GM20000 (cell line): Measurements from ENCODE around the gene SNN.

Source experiments
- DNase-seq: peaks from one replicate; pipeline ENCODE4 v3.0.0; 2012; ENCODE audit warnings: low spot score
- TF ChIP-seq, protein P1 (sequence below): IDR thresholded peaks from 2 replicates; pipeline ENCODE4 v1.5.1; 2012; ENCODE audit warnings: mild to moderate bottlenecking, control low read depth; ENCODE audit errors: extremely low read depth, missing control alignments

Gene SNN

DNA sequence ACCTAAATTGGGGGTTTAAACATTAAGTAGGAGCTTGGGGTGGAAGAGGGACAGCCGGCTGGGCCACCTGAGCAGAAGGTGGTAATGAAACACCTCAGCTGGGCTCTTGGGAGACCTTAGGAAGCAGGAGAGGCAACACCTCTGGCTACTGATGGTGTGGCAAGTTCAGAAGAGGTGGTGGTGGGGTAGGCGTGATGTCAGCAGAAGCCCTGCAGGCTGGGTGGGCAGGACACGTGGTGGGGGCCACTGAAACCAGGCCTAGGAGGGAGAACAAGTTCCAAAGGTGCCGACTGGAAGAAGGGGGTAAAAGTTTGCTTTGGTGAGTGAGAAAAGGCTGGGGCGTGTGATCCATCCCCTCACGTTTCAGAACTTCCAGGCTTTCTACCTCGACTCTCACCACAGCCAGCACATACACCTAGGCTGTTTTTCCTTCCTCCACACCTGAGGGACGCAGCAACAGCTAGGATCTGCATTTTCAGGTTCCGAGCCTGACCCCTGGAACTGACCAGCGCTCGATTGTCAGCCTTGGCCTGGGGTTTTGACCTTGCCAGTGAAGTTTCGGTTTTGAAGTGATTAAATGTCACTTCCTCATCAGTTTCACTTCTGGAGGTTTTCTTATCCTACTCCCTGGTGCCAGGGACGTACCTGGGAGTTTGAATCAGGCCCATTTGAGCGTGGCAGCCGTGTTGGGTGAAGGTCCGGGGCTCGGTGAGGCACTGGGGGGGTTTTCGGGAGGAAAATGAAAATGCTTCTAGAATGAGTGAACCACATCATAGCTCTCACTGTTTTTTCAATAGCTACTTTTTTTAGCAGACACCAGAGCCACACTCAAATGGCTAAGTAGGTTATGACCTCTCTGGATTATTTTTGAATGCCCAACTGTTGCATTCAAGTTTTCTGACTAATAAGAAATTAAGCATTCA is 10.0 kb downstream of the SNN start:
- TF ChIP-seq, protein P1, sequence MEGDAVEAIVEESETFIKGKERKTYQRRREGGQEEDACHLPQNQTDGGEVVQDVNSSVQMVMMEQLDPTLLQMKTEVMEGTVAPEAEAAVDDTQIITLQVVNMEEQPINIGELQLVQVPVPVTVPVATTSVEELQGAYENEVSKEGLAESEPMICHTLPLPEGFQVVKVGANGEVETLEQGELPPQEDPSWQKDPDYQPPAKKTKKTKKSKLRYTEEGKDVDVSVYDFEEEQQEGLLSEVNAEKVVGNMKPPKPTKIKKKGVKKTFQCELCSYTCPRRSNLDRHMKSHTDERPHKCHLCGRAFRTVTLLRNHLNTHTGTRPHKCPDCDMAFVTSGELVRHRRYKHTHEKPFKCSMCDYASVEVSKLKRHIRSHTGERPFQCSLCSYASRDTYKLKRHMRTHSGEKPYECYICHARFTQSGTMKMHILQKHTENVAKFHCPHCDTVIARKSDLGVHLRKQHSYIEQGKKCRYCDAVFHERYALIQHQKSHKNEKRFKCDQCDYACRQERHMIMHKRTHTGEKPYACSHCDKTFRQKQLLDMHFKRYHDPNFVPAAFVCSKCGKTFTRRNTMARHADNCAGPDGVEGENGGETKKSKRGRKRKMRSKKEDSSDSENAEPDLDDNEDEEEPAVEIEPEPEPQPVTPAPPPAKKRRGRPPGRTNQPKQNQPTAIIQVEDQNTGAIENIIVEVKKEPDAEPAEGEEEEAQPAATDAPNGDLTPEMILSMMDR = no peak
- no peak for DNase-seq

DNA sequence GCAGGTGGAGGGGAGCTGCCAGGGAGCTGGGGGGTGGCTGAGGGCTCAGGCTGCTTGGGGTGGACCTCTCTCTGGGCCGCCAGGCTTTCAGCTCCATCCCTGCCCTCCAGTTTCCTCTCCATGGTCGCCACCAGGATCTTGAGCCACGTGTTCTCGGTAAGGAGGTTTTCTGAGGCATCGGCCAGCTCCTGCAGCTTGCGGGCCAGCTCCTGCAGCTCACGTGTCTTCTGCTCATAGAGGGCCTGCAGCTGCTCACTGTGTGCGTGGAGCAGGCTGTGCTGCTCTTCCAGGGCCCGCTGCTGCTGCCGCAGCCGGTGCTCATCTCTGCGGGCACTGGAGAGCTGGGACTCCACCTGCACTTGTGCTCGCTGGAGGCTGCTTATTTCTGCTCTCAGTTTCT is 11.0 kb downstream of the SNN start:
- no peak for DNase-seq
- TF ChIP-seq, protein P1 = no peak

DNA sequence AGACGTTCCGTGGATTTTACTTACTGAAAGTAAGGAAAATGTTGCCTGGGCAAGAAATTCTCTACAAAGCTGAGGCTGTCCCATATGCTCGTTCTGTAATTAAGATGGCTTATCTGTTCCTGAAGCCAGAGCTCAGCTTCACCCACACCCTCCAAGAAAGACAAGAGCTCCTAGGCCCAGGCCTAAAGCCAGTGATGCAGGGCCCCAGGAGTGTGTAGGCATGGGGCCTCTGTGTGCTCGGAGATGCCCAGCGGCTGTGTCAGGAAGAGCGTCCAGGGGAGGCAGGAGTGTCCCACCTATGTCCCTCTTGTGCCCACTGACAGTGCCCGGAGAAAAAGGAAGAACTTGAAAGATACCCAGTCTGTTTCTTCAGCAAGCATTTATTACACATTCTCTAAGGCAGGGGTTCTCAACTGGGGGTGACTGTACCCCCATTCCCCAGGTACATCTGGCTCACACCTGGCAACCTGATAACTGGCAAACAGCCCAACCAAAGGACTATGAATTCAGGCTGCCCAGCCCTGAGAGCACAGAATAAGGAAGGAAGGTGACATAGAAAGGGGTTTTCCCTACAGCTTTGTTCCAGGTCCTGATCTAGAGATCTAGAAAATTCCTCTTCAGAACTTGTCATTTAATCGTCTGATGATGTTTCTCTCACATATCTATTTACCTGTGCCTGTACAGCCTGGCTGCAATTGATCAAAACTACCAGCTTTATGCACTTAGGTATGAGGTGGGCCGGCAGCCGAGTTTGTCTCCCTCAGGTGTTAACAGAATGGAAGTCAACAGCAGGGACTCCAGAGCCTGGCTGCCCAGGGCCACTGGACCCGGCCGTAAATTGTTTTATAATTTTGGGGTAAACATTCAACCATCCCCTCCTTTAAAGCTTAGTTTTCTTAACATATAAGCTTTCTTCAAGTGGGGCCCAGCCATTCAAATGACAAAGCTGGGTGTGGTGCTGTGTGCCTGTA is 12.0 kb downstream of the SNN start:
- no peak for DNase-seq
- TF ChIP-seq, protein P1 = no peak

DNA sequence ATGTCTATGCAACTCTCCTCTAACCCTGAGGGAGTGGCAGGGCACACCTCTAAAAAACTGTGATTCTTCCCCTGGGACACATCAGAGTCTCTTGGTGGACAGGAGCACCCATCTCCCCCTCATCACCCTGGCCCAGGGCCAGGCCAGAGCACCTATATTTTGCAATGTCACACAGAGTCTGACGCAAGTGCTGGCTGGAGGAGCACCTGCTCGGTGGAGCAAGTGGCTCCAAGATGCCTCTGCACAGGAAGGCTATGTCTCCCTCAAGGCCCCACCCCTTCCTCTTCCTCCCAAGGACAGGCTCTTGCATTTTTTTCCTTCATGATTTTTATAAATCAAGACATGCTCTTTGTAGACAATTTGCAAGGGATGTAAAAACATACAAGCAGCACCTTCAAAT is 13.3 kb downstream of the SNN start:
- DNase-seq = no peak
- TF ChIP-seq, protein P1 = no peak

DNA sequence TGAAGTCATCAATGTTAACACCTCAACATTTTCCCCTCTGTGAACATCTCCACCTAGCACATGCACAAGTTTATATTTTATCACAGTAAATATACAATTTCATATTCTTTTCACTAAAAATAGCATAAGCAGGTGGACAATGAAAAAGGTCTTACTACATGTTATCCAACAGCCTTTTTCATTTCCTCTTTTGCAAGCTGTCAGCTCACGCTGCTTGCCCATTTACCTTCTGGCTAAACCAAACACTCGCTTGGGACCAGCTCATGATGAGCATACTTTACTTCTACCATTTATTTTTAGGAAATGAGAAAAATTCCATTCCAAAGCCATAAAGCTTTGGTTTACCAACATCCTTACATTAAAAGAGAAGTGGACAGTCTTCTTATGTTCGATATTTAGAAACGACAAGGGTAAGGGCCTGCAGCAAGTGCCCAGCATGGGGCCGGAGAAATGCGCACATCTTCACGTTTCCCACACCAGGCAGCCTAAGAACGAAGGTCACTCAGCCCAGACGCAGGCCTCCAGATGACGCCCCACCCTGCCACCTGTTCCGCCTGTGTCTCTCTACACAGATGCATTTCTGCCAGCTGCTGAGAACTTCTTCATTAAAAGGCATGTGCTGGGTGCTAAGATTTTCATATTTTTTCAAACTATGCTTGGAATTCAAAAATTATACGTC is 13.9 kb downstream of the SNN start:
- TF ChIP-seq, protein P1 = no peak
- no peak for DNase-seq

DNA sequence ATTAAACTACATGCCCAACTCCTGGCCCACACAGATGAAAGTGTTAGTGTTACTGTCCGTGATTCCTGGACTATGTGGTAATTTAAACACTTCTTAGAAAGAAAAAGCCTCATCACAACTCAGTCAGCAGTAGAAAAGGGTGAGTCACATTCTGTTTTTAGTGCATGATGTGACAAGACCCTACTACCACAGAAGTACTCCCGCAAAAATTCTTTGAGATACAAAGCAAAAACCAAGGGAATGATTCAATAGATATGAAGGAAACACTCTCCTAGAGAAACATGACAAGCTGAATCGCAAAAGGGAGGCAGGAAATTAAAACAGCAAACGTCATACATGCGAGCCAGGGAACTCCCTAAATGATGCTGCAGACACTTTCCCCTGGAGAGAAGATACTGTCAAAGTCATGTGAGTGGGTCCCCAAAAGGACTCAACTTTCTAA is 14.4 kb downstream of the SNN start:
- no peak for DNase-seq
- TF ChIP-seq, protein P1 = no peak

DNA sequence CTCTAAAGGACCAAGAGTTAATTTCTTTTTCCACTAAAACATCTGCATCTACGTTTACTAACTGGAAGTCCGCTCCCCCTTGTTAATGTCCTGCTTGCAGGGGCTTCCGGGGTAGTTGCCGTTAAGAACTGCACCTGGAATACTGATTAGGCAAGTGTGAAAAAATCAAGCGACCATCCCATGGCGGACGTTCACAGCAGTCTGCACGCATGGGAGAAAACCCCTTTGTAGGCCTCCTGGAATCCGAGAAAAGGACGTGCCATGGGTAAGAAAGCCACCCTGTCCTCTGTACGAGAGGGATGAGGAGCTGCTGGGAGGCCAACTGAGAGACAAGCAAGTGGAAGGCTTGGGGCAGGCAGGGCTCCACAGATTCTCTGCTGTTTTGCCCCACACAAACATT is 14.9 kb downstream of the SNN start:
- TF ChIP-seq, protein P1 = no peak
- no peak for DNase-seq
